ENCODE results near the gene STT3B.

GRCh38 chr3:31664031-31664430 lies 131.3 kb downstream of the STT3B start:
- TF ChIP-seq ZNF274 (IDR thresholded peaks at IDR 0.05; ENCODE audit: low read depth, low read length) (no peak), YY1 (IDR thresholded peaks at IDR 0.05; ENCODE audit: insufficient read depth, insufficient read length) (no peak)

Data from NT2/D1 (cell line).